Activated T-helper 17 cell treated with anti-CD3 and anti-CD28 coated beads, Interleukin-2, amount 50 U/mL, for 72 hours (primary cell): ENCODE results near the gene CFAP300. TPM values are rescaled to one million over a fixed set of nuclear protein-coding genes. Genes with fewer than 3 reads are reported as not detected.

Source experiments
- ATAC-seq: fragments of 150-1000 bp; cut with Tn5 transposase; replicated peaks from 2 replicates; pipeline ENCODE4 v1.10.0; 2021; ENCODE audit warnings: mild to moderate bottlenecking, moderate library complexity
- H3K27ac Mint-ChIP-seq: one replicate; pipeline ENCODE4 v1.8.0; 2022; ENCODE audit warnings: mixed read lengths
- H3K27me3 Mint-ChIP-seq: one replicate; pipeline ENCODE4 v1.8.0; 2022; ENCODE audit warnings: mixed read lengths
- H3K36me3 Mint-ChIP-seq: one replicate; pipeline ENCODE4 v1.8.0; 2022; ENCODE audit warnings: low read depth, mild to moderate bottlenecking, mixed read lengths
- H3K4me1 Mint-ChIP-seq: one replicate; pipeline ENCODE4 v1.8.0; 2022; ENCODE audit warnings: mixed read lengths
- H3K4me3 Mint-ChIP-seq: one replicate; pipeline ENCODE4 v1.8.0; 2022; ENCODE audit warnings: mild to moderate bottlenecking, mixed read lengths
- H3K9me3 Mint-ChIP-seq: one replicate; pipeline ENCODE4 v1.8.0; 2022; ENCODE audit warnings: mixed read lengths
- total RNA-seq, 2 donors: library from RNA; stranded (reverse); gene quantifications; one replicate each; pipeline ENCODE4 v1.2.3, GENCODE V29; 2022

CFAP300 gene
- total RNA-seq, 2 donors from 2014 or later = not detected

- Mint-ChIP-seq H3K4me1 (no peaks in the 10 kb centered on the region), H3K9me3 (no peaks in the 10 kb centered on the region), H3K4me3 (no peak overlapping the region), H3K27me3 (peaks cover 17% of the 10 kb centered on the region), H3K36me3 (no peaks in the 10 kb centered on the region), H3K27ac (no peak overlapping the region)
- ATAC-seq = no peak
Measured at GRCh38 chr11:102050927-102051575, 3.8 kb downstream of the CFAP300 start.

DNA sequence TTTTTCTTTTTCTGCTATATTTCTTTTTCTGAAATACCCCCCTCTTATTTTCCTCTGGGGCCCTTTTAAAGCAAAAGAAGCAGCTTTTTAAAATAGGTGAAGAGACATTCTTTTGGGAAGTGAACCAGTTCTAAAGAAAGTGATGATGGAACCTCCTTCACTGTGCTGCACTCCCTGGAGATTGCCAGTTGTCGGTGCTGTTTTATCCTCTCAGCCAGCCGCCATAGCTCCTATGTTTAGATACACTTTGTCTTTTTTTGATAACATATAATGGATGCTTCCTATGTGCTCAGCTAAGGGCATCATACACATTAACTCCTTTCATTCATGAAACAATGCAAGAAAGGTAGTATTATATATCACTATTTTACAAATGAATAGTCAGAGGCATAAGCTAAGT lies 14.0 kb downstream of the CFAP300 start:
- Mint-ChIP-seq H3K9me3 (no peaks in the 10 kb centered on the region), H3K4me1 (no peaks in the 10 kb centered on the region), H3K4me3 (no peak overlapping the region), H3K36me3 (no peaks in the 10 kb centered on the region), H3K27ac (no peak overlapping the region), H3K27me3 (peaks cover 13% of the 10 kb centered on the region)
- ATAC-seq = no peak

DNA sequence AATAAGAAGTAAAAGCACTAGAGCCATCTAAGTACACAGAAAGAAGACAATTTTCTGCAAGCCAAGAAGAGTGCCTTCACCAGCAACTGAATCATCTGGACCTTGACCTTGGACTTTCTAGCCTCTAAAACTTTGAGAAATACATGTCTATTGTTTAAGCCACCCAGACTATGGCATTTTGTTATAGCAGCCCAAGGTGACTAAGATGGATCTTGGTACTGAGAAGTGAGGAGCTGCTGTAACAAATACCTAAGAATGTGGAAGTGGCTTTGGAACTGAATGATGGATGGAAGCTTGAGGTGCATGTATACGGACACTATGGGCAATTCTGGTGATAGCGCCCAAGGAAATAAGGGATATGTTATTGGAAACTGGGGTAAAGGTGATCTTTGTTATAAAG lies 14.9 kb downstream of the CFAP300 start:
- ATAC-seq = no peak
- Mint-ChIP-seq H3K27me3 (peaks cover 13% of the 10 kb centered on the region), H3K36me3 (no peaks in the 10 kb centered on the region)

DNA sequence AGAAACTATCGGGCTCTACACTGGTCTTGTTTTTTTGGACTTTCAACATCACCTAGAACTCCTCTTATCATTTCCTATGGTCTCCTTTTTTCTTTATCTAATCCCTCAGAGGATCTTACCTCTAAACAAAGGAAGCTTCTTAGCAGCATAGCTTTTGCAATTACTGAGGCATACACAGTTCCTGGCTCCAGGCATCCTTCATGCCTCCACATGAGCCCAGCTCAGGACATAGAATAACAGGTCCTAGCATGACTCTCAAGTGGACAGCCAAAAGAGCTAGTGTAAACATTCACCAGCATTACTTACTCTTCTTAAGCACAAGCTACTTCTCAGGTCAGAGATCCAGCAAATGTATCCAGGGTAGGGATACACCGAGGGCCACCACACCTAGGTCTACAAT lies 17.1 kb downstream of the CFAP300 start:
- ATAC-seq = no peak
- Mint-ChIP-seq H3K4me1 (no peaks in the 10 kb centered on the region), H3K36me3 (no peaks in the 10 kb centered on the region), H3K4me3 (no peak overlapping the region), H3K9me3 (no peaks in the 10 kb centered on the region), H3K27me3 (peaks cover 16% of the 10 kb centered on the region), H3K27ac (no peak overlapping the region)

More for the DNA sequence above, 14.9 kb downstream of the CFAP300 start:
- Mint-ChIP-seq H3K4me3 (no peak overlapping the region), H3K4me1 (no peaks in the 10 kb centered on the region), H3K27ac (no peak overlapping the region), H3K9me3 (no peaks in the 10 kb centered on the region)

- ATAC-seq = no peak
- Mint-ChIP-seq H3K9me3 (peaks cover 18% of the 10 kb centered on the region), H3K27ac (no peak overlapping the region), H3K36me3 (no peaks in the 10 kb centered on the region), H3K4me1 (no peaks in the 10 kb centered on the region), H3K27me3 (peaks cover 4% of the 10 kb centered on the region), H3K4me3 (no peak overlapping the region)
Measured at GRCh38 chr11:102070766-102071165, 23.5 kb downstream of the CFAP300 start.

DNA sequence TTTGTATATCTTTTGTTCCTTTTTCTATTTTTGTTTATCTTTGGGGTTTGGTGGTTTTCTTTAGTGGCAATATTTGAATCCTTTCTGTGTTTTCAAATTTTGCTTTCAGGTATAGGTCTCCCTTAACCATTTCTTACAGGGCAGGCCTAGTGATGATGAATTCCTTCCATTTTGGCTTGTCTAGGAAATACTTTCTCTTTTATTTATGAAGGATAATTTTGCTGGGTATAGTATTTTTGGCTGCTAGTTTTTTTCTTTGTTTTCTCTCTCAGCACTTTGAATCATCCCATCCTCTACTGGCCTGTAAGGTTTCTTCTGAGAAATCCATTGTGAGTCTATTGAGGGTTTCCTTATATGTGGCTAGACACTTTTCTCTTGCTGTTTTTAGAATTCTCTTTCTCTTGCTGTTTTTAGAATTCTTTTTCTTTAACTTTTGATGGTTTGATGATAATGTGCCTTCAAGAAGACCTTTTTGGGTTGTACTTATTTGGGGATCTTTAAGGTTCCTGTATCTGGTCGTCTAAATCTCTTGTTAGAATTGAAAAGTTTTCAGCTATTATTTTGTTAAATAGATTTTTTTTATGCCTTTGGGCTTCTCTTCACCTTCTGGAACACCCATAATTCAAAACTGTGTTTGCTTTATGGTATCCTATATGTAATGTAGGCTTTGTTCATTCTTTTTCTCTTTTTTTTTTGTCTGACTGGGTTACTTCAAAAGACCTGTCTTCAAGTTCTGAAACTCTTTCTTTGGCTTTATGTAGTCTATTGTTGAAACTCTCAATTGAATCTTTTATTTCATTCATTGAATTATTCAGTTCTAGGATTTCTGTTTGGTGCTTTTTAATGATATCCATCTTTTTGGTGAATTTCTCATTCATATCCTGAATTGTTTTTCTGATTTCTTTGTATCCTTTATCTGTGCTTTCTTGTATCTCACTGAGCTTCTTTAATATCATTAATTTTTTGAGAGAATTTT lies 24.5 kb downstream of the CFAP300 start:
- H3K4me1 Mint-ChIP-seq = no peaks in the 10 kb centered on the region
- no peaks in the 10 kb centered on the region for H3K36me3 Mint-ChIP-seq
- H3K4me3 Mint-ChIP-seq = no peak overlapping the region

GRCh38 chr11:102073253-102073652 lies 26.0 kb downstream of the CFAP300 start:
- H3K27ac Mint-ChIP-seq = no peak overlapping the region
- H3K4me1 Mint-ChIP-seq = no peaks in the 10 kb centered on the region
- peaks cover 18% of the 10 kb centered on the region for H3K9me3 Mint-ChIP-seq
- no peak overlapping the region for H3K4me3 Mint-ChIP-seq
- no peaks in the 10 kb centered on the region for H3K36me3 Mint-ChIP-seq
- no peak for ATAC-seq
- H3K27me3 Mint-ChIP-seq = peaks cover 10% of the 10 kb centered on the region

More for the DNA sequence above, 24.5 kb downstream of the CFAP300 start:
- peaks cover 18% of the 10 kb centered on the region for H3K9me3 Mint-ChIP-seq
- H3K27me3 Mint-ChIP-seq = peaks cover 10% of the 10 kb centered on the region
- no peak for ATAC-seq
- no peak overlapping the region for H3K27ac Mint-ChIP-seq

DNA sequence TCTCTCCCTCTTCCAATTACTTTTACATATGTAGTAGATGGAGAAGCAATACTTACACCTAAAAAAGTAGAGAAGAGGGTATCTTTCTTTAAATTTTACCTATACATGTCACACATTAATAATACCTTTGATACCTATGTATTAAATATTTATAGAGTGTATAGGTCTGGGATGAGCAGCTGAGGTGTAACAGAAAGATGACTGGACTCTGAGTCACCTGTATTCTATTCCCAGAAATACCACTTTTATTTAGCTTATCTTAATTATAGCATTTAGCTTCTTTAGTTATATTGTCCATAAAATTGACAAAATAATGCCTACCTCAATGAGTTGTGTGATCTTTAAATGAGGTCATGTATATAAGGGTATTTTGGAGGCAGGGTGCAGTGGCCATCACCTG lies 32.4 kb downstream of the CFAP300 start:
- ATAC-seq = no peak
- Mint-ChIP-seq H3K27ac (no peak overlapping the region), H3K27me3 (peaks cover 16% of the 10 kb centered on the region), H3K4me1 (no peaks in the 10 kb centered on the region), H3K4me3 (no peak overlapping the region), H3K9me3 (no peaks in the 10 kb centered on the region), H3K36me3 (no peaks in the 10 kb centered on the region)

- Mint-ChIP-seq H3K27ac (no peak overlapping the region), H3K4me3 (no peak overlapping the region), H3K4me1 (no peaks in the 10 kb centered on the region), H3K9me3 (no peaks in the 10 kb centered on the region), H3K27me3 (peaks cover 11% of the 10 kb centered on the region), H3K36me3 (no peaks in the 10 kb centered on the region)
- ATAC-seq = no peak
Measured at GRCh38 chr11:102081313-102081712, 34.1 kb downstream of the CFAP300 start.

GRCh38 chr11:102085864-102086551 lies 38.8 kb downstream of the CFAP300 start:
- H3K9me3 Mint-ChIP-seq = no peaks in the 10 kb centered on the region
- peaks cover 7% of the 10 kb centered on the region for H3K27me3 Mint-ChIP-seq
- H3K36me3 Mint-ChIP-seq = no peaks in the 10 kb centered on the region
- no peaks in the 10 kb centered on the region for H3K4me1 Mint-ChIP-seq
- no peak for ATAC-seq
- no peak overlapping the region for H3K4me3 Mint-ChIP-seq
- no peak overlapping the region for H3K27ac Mint-ChIP-seq

DNA sequence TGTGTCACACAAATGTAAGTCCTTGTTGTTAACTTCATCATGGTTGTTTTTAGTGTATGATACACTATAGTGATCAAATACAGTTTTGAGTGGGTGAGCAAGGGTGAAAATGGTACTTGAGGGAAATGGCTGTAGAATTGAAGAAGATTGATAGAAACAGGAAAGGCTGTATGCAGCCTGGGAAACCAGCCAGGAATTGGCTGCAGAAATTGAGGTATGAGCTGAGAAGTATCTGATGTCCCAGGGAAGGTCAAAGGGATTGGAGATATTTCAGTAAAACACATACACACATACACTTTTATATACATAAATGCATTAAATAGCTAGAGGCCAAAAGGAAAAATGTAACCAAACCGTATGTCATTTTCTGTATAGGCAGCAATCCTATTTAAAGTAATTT lies 49.9 kb downstream of the CFAP300 start:
- no peak overlapping the region for H3K4me3 Mint-ChIP-seq
- H3K9me3 Mint-ChIP-seq = no peaks in the 10 kb centered on the region
- no peaks in the 10 kb centered on the region for H3K4me1 Mint-ChIP-seq
- ATAC-seq = no peak
- H3K27me3 Mint-ChIP-seq = peaks cover 3% of the 10 kb centered on the region
- no peaks in the 10 kb centered on the region for H3K36me3 Mint-ChIP-seq
- H3K27ac Mint-ChIP-seq = no peak overlapping the region

- Mint-ChIP-seq H3K4me1 (peaks cover 5% of the 10 kb centered on the region), H3K36me3 (no peaks in the 10 kb centered on the region), H3K4me3 (no peak overlapping the region), H3K9me3 (peaks cover 4% of the 10 kb centered on the region), H3K27ac (no peak overlapping the region), H3K27me3 (peaks cover 11% of the 10 kb centered on the region)
- no peak for ATAC-seq
Measured at GRCh38 chr11:102099755-102100154, 52.5 kb downstream of the CFAP300 start.

GRCh38 chr11:102108734-102109440 lies 61.6 kb downstream of the CFAP300 start:
- peak overlapping the region; percentile 90 for H3K4me3 Mint-ChIP-seq
- H3K36me3 Mint-ChIP-seq = no peaks in the 10 kb centered on the region
- no peak for ATAC-seq
- H3K27me3 Mint-ChIP-seq = peaks cover 12% of the 10 kb centered on the region
- peaks cover 4% of the 10 kb centered on the region for H3K9me3 Mint-ChIP-seq
- peaks cover 10% of the 10 kb centered on the region for H3K4me1 Mint-ChIP-seq
- no peak overlapping the region for H3K27ac Mint-ChIP-seq
